DOHH2 (cell line): ENCODE measurements around the gene FCRL5.

Experiments
- CTCF ChIP-seq: fragments of 200-600 bp; sonication (generic); IDR thresholded peaks from one replicate; pipeline ENCODE4 v1.5.1; 2014; ENCODE audit warnings: antibody characterized with exemption, mild to moderate bottlenecking, low read depth, low read length; ENCODE audit not compliant: poor library complexity, severe bottlenecking
- EZH2phosphoT487 ChIP-seq: fragments of 200-600 bp; sonication (generic); IDR thresholded peaks from 2 replicates; pipeline ENCODE4 v1.6.1; 2017; ENCODE audit warnings: borderline replicate concordance, mild to moderate bottlenecking, antibody characterized with exemption, low read length, moderate library complexity, mixed read lengths

GRCh38 chr1:157505481-157506272 lies 46.6 kb downstream of the FCRL5 start:
- peak; percentile 90 for TF ChIP-seq CTCF
- TF ChIP-seq EZH2phosphoT487: no peak
